HG03571 (cell line): Measurements from ENCODE around the gene FAM209A.
"Not testable (repeated sequence)": the region's sequence is repeated elsewhere in the genome, so short reads cannot be mapped to it uniquely, and the experiment has no call there.

ENCODE experiments used
- ATAC-seq: cut with Tn5 transposase; IDR thresholded peaks from one replicate; pipeline ENCODE4 v1.9.1; 2021; ENCODE audit not compliant: unreplicated experiment

Gene FAM209A

GRCh38 chr20:56537997-56538396 lies 13.5 kb downstream of the FAM209A start:
- ATAC-seq = no peak

GRCh38 chr20:56540415-56540814 lies 15.9 kb downstream of the FAM209A start:
- ATAC-seq = no peak

GRCh38 chr20:56542489-56543030 lies 18.0 kb downstream of the FAM209A start:
- ATAC-seq = no peak

- no peak for ATAC-seq
Observed at GRCh38 chr20:56551571-56551970, 27.0 kb downstream of the FAM209A start.

- peak; percentile 53 for ATAC-seq
Observed at GRCh38 chr20:56552911-56553629, 28.5 kb downstream of the FAM209A start.

- peak; percentile 75 for ATAC-seq
Observed at GRCh38 chr20:56554869-56555268, 30.3 kb downstream of the FAM209A start.

GRCh38 chr20:56558968-56559367 lies 34.4 kb downstream of the FAM209A start:
- no peak for ATAC-seq

GRCh38 chr20:56564526-56564925 lies 40.0 kb downstream of the FAM209A start:
- not testable (repeated sequence) for ATAC-seq

- no peak for ATAC-seq
Observed at GRCh38 chr20:56565511-56565910, 41.0 kb downstream of the FAM209A start.

- ATAC-seq = no peak
Observed at GRCh38 chr20:56566621-56567020, 42.1 kb downstream of the FAM209A start.

- ATAC-seq = no peak
Observed at GRCh38 chr20:56570832-56571231, 46.3 kb downstream of the FAM209A start.

- ATAC-seq = no peak
Observed at GRCh38 chr20:56572172-56572571, 47.6 kb downstream of the FAM209A start.

- ATAC-seq = no peak
Observed at GRCh38 chr20:56573986-56574385, 49.4 kb downstream of the FAM209A start.

- no peak for ATAC-seq
Observed at GRCh38 chr20:56574531-56575142, 50.1 kb downstream of the FAM209A start.

- ATAC-seq = no peak
Observed at GRCh38 chr20:56575157-56575556, 50.6 kb downstream of the FAM209A start.
